HL-60/S4 treated with phorbol 12-myristate 13-acetate at 8.2 ng/mL for 4 days and 3 days (cell line): ENCODE measurements around the gene MOB3B.

ENCODE experiments used
- in situ Hi-C: fragments of 300-500 bp; cut with MboI; formaldehyde crosslinking; loops from 2 replicates; pipeline ENCODE4 v1.15.0; 2022; ENCODE audit warnings: low sequenced_read_pairs

MOB3B gene

GRCh38 chr9:27349698-27350080 lies 179.9 kb downstream of the MOB3B start:
- in situ Hi-C loops: loop anchor here (25.0 kb wide), 1 partner anchor 188 kb away; the partner anchor contains the start of gene MOB3B

GRCh38 chr9:27348785-27349697 lies 180.6 kb downstream of the MOB3B start:
- in situ Hi-C loops: loop anchor here (25.0 kb wide), 1 partner anchor 188 kb away; the partner anchor contains the start of gene MOB3B

GRCh38 chr9:27347889-27348288 lies 181.7 kb downstream of the MOB3B start:
- in situ Hi-C loops: loop anchor here (25.0 kb wide), 1 partner anchor 189 kb away; the partner anchor contains the start of gene MOB3B

GRCh38 chr9:27344776-27345175 lies 184.8 kb downstream of the MOB3B start:
- in situ Hi-C loops: loop anchor here (25.0 kb wide), 1 partner anchor 193 kb away; the partner anchor contains the start of gene MOB3B

GRCh38 chr9:27341545-27342294 lies 187.9 kb downstream of the MOB3B start:
- in situ Hi-C loops: loop anchor here (25.0 kb wide), 1 partner anchor 196 kb away; the partner anchor contains the start of gene MOB3B

- in situ Hi-C loops: loop anchor here (25.0 kb wide), 1 partner anchor 196 kb away; the partner anchor contains the start of gene MOB3B
These were observed 188.6 kb downstream of the MOB3B start for GRCh38 chr9:27340961-27341511.

- in situ Hi-C loops: loop anchor here (25.0 kb wide), 1 partner anchor 197 kb away; the partner anchor contains the start of gene MOB3B
These were observed 189.3 kb downstream of the MOB3B start for GRCh38 chr9:27340285-27340674.

- in situ Hi-C loops: loop anchor here (25.0 kb wide), 1 partner anchor 198 kb away; the partner anchor contains the start of gene MOB3B
These were observed 189.8 kb downstream of the MOB3B start for GRCh38 chr9:27339661-27340284.

GRCh38 chr9:27338527-27338903 lies 191.1 kb downstream of the MOB3B start:
- in situ Hi-C loops: loop anchor here (25.0 kb wide), 1 partner anchor 199 kb away; the partner anchor contains the start of gene MOB3B

GRCh38 chr9:27337833-27338526 lies 191.6 kb downstream of the MOB3B start:
- in situ Hi-C loops: loop anchor here (25.0 kb wide), 1 partner anchor 199 kb away; the partner anchor contains the start of gene MOB3B

GRCh38 chr9:27337236-27337635 lies 192.4 kb downstream of the MOB3B start:
- in situ Hi-C loops: loop anchor here (25.0 kb wide), 1 partner anchor 200 kb away; the partner anchor contains the start of gene MOB3B

GRCh38 chr9:27336829-27337228 lies 192.8 kb downstream of the MOB3B start:
- in situ Hi-C loops: loop anchor here (25.0 kb wide), 1 partner anchor 200 kb away; the partner anchor contains the start of gene MOB3B

- in situ Hi-C loops: loop anchor here (25.0 kb wide), 1 partner anchor 201 kb away; the partner anchor contains the start of gene MOB3B
These were observed 193.5 kb downstream of the MOB3B start for GRCh38 chr9:27336126-27336525.

- in situ Hi-C loops: loop anchor here (25.0 kb wide), 1 partner anchor 202 kb away; the partner anchor contains the start of gene MOB3B
These were observed 194.5 kb downstream of the MOB3B start for GRCh38 chr9:27335075-27335474.

GRCh38 chr9:27333241-27334052 lies 196.2 kb downstream of the MOB3B start:
- in situ Hi-C loops: loop anchor here (25.0 kb wide), 1 partner anchor 204 kb away; the partner anchor contains the start of gene MOB3B

- in situ Hi-C loops: loop anchor here (25.0 kb wide), 1 partner anchor 206 kb away; the partner anchor contains the start of gene MOB3B
These were observed 198.2 kb downstream of the MOB3B start for GRCh38 chr9:27331393-27331792.

- in situ Hi-C loops: loop anchor here (25.0 kb wide), 1 partner anchor 208 kb away; the partner anchor contains the start of gene MOB3B
These were observed 200.3 kb downstream of the MOB3B start for GRCh38 chr9:27329291-27329690.

- in situ Hi-C loops: loop anchor here (25.0 kb wide), 1 partner anchor 209 kb away; the partner anchor contains the start of gene MOB3B
These were observed 201.1 kb downstream of the MOB3B start for GRCh38 chr9:27328483-27328882.
